Measurements from ENCODE around the gene ZMYND12. TPM values are rescaled to one million over a fixed set of nuclear protein-coding genes. Genes with fewer than 3 reads are reported as not detected.

Gene ZMYND12
- total and polyA plus RNA-seq, 2 of the 4 experiments (the other 2 are of a cell fraction), result under 0.01 to 0.03 TPM

DNA sequence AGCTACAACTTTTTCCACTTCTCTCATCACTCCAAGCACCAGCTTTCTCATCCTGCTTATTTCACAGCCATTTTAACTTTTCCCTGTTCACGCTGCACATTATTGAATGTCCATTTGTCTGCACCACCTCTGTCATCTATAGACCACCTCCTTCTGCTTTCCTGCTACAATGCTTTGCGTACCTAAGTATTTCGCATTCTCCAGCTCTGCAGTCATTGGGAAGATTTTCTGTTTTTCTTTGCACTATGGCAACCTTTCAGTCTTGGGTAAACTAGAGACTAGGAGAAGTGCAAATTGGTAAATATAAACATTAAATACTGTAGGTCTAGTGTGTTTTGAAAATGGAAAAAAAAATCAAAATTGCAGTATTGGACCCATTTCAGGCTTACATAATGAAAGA lies 8.1 kb upstream of the ZMYND12 start:
- in situ Hi-C loops (cut with MboI; ENCODE audit: low sequenced_read_pairs) (no loop called here), intact Hi-C loops (cut with micrococcal nuclease) (loop anchor here (2.0 to 5.0 kb wide), 2 partner anchors 193 to 317 kb away; partner anchors contain the start of gene PPIH), dilution Hi-C loops (cut with HindIII; ENCODE audit: low sequenced_read_pairs, unreplicated experiment) (no loop called here)
- no peak overlapping the region for H2AK5ac ChIP-seq (ENCODE audit: low read depth, low read length)
- DNase-seq (no peak), ATAC-seq (ENCODE audit: low read depth) (no peak)
- no peaks in the 10 kb centered on the region for H3K4me1 ChIP-seq (ENCODE audit: control insufficient read depth, insufficient read depth, low read length)
- H3K14ac ChIP-seq (replicated peaks; ENCODE audit: low read depth, low read length), result no peak overlapping the region
- H3K27ac ChIP-seq (ENCODE audit: insufficient read depth, low read length), result no peak overlapping the region
- H3K18ac ChIP-seq (ENCODE audit: low read depth, low read length), result no peak overlapping the region
- ChIA-PET CTCF (no interaction called here), POLR2A (ENCODE audit: unreplicated experiment) (no interaction called here)
- peak overlapping the region; percentile 96 for H2AFZ ChIP-seq (replicated peaks; ENCODE audit: low read length, poor library complexity)
- no peaks in the 10 kb centered on the region for H3K9me1 ChIP-seq (ENCODE audit: insufficient read depth, low read length)
- TF ChIP-seq RFX5 (IDR thresholded peaks at IDR 0.05; ENCODE audit: low read depth, low read length), result no peak
- TF ChIP-seq SMC3 (IDR thresholded peaks at IDR 0.05; ENCODE audit: low read depth, low read length), result no peak
- TF ChIP-seq RAD21 (IDR thresholded peaks at IDR 0.05; ENCODE audit: low read length), result no peak
- no peak for TF ChIP-seq CTCF (conservative IDR thresholded peaks at IDR 0.05; ENCODE audit: low read depth, low read length)
- TF ChIP-seq MXI1 (IDR thresholded peaks at IDR 0.05; ENCODE audit: borderline replicate concordance, low read depth, low read length), result no peak
- no peak for TF ChIP-seq CHD1 (IDR thresholded peaks at IDR 0.05; ENCODE audit: low read depth, low read length)
- no peak for TF ChIP-seq FOS (IDR thresholded peaks at IDR 0.05; ENCODE audit: low read depth, low read length)
- no peak for TF ChIP-seq MAFK (IDR thresholded peaks at IDR 0.05; ENCODE audit: low read depth, low read length)
- H3K4ac ChIP-seq (ENCODE audit: low read depth, low read length), result no peak overlapping the region
- no peaks in the 10 kb centered on the region for H3K9me3 ChIP-seq (ENCODE audit: control insufficient read depth, insufficient read depth, low read length)
- no peak overlapping the region for H2BK20ac ChIP-seq (ENCODE audit: low read depth, low read length)
- H3K23ac ChIP-seq (ENCODE audit: low read depth, low read length), result no peak overlapping the region
- no peak overlapping the region for H2BK5ac ChIP-seq (ENCODE audit: low read depth, low read length, poor library complexity, severe bottlenecking)
- H3K56ac ChIP-seq (ENCODE audit: extremely low read depth, insufficient read depth, low read length), result no peak overlapping the region
- H4K8ac ChIP-seq (ENCODE audit: low read depth in 2 of 2, low read length in 2 of 2), result no peak overlapping the region
- H3K27me3 ChIP-seq (ENCODE audit: control insufficient read depth, insufficient read depth, low read length), result peaks cover 2% of the 10 kb centered on the region; the same call in 1 of the 2 replicates
- H3K9ac ChIP-seq (ENCODE audit: low read depth, low read length), result no peak overlapping the region; the same call in 1 of the 2 replicates
- H2BK15ac ChIP-seq (ENCODE audit: low read depth, low read length), result no peak overlapping the region
- H2AK9ac ChIP-seq (replicated peaks; ENCODE audit: low read depth, low read length, poor library complexity), result no peak overlapping the region
- no peak overlapping the region for H4K91ac ChIP-seq (ENCODE audit: insufficient read depth, low read depth, low read length)
- WGBS, 2 experiments (ENCODE audit: extremely low coverage in 2 of 2, insufficient read length in 1 of 2), result 0% methylated on average over 1 of the region's 3 CpGs; no CpG with 5 or more reads in 1 of the 2 experiments
- H4K5ac ChIP-seq (ENCODE audit: low read depth, low read length), result no peak overlapping the region
- peak overlapping the region; percentile 74; the same call in 1 of the 2 replicates for H3K4me2 ChIP-seq (ENCODE audit: low read depth, low read length)
- BruUV-seq (replicated peaks), result no TSS peak
- H4K20me1 ChIP-seq (ENCODE audit: insufficient read depth, low read length), result no peaks in the 10 kb centered on the region
- H2BK120ac ChIP-seq (ENCODE audit: low read depth, low read length), result no peak overlapping the region
- no peaks in the 10 kb centered on the region for H3K36me3 ChIP-seq (ENCODE audit: control insufficient read depth, insufficient read depth, low read length)
- no peak overlapping the region for H3K4me3 ChIP-seq (ENCODE audit: insufficient read depth, low read depth, low read length)
- H3K79me1 ChIP-seq (ENCODE audit: low read depth in 1 of 2, low read length in 2 of 2), result no peaks in the 10 kb centered on the region

Data from IMR-90 (cell line).